ENCODE measurements around the gene CMC2. TPM values are rescaled to one million over a fixed set of nuclear protein-coding genes. Genes with fewer than 3 reads are reported as not detected.

The CMC2 gene
- total and polyA plus RNA-seq, 7 donors = 35.2 to 136 (median 54.6) TPM

DNA sequence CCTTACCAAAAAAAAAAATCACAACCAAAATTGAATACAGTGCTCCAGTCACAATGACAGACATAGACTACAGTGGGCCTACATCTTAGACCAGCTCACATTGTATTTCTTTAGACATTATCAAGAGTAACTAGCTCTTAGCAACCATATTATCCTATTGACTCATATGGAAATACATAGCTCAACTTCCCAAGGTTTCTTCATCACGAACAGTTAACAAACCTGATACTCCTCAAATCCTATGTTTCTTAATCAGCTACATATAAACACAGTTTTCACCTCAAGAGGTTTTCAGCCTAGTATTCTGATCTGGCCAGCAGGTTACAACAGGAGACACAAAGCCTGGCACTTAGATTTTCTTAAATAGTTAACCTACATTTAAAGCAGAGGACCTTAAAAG, 29.7 kb downstream of the CMC2 start:
- TF ChIP-seq, protein P1, sequence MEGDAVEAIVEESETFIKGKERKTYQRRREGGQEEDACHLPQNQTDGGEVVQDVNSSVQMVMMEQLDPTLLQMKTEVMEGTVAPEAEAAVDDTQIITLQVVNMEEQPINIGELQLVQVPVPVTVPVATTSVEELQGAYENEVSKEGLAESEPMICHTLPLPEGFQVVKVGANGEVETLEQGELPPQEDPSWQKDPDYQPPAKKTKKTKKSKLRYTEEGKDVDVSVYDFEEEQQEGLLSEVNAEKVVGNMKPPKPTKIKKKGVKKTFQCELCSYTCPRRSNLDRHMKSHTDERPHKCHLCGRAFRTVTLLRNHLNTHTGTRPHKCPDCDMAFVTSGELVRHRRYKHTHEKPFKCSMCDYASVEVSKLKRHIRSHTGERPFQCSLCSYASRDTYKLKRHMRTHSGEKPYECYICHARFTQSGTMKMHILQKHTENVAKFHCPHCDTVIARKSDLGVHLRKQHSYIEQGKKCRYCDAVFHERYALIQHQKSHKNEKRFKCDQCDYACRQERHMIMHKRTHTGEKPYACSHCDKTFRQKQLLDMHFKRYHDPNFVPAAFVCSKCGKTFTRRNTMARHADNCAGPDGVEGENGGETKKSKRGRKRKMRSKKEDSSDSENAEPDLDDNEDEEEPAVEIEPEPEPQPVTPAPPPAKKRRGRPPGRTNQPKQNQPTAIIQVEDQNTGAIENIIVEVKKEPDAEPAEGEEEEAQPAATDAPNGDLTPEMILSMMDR (IDR thresholded peaks at IDR 0.05) = no peak
- TF ChIP-seq POLR2A (IDR thresholded peaks at IDR 0.05) (no peak), EP300 (IDR thresholded peaks at IDR 0.05) (no peak), POLR2AphosphoS5 (IDR thresholded peaks at IDR 0.05) (no peak)
- WGBS, 2 donors = 92 to 95% methylated on average over 1 of the region's 1 CpG
- Histone ChIP-seq H3K27ac (no peak overlapping the region), H3K36me3 (peaks cover 0 to 45% (median 9%) of the 10 kb centered on the region in 4 donors), H3K9me3 (no peaks in the 10 kb centered on the region), H3K4me1 (peaks cover 0 to 6% (median 3%) of the 10 kb centered on the region in 4 donors), H3K27me3 (no peaks in the 10 kb centered on the region), H3K4me3 (no peak overlapping the region)
- no peak for DNase-seq
- intact Hi-C loops (cut with DNase I) = no loop called here

DNA sequence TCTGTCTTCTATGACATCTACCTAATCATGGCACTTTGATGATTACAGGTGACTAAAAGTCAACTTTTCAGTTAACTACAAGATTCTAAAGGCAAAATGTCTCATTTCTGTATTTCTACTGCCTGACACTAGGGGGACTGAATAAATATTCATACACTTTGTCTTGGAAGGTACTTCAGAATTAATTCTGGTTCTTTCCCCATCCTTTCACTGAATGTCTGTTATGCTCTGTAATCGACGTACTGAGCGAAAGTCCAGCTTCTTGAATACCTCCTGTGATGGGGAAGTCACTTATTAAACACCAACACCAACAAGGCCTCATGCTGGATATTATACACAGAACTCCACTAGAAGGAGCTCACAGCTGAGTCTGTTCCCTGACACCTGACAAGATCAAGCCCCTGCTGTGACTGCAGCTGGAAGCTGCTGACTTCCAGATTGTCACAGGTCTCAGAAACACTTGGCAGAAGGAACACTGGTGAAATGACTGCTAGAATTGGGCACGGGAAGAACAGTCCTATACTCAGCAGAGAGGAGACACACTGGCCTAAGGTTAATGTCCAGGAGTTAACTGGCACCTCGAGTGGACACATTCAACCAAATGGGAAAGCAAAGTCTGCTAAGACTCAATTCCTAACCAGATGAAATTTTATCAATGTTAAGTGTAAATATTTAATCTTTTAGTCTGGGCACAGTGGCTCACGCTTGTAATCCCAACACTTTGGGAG, 31.9 kb downstream of the CMC2 start:
- intact Hi-C loops (cut with DNase I) = no loop called here
- 92 to 94% methylated on average over 6 of the region's 6 CpGs for WGBS, 2 donors
- peaks cover 0 to 49% (median 6%) of the 10 kb centered on the region in 4 donors for H3K36me3 ChIP-seq

DNA sequence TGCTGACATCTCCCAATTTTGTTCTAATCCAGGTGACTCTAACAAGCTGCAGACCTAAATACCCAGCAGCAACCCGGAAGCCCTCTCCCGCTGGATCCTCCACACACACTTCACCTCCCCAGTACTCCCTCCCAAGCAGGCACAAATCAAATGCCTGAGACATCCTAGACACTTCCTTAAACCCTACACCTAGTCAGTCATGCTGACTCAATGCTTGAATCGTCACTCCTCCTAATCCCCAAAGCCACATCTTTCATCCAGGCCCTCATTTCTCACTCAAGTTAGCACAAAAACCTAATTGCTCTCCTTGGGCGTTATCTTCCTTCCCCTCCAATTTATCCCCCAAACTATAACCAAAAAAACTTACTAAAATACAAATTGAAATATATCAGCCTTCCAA, 32.7 kb downstream of the CMC2 start:
- no peak overlapping the region for H3K27ac ChIP-seq
- no peaks in the 10 kb centered on the region for H3K4me1 ChIP-seq
- H3K9me3 ChIP-seq = no peaks in the 10 kb centered on the region
- H3K27me3 ChIP-seq = no peaks in the 10 kb centered on the region
- DNase-seq = no peak
- WGBS, 2 donors = 71 to 73% methylated on average over 4 of the region's 4 CpGs
- peaks cover 0 to 51% (median 3%) of the 10 kb centered on the region in 4 donors for H3K36me3 ChIP-seq
- H3K4me3 ChIP-seq = no peak overlapping the region
- TF ChIP-seq, protein P1 (IDR thresholded peaks at IDR 0.05) = no peak
- TF ChIP-seq POLR2A (IDR thresholded peaks at IDR 0.05) (no peak), POLR2AphosphoS5 (IDR thresholded peaks at IDR 0.05) (no peak), EP300 (IDR thresholded peaks at IDR 0.05) (no peak)
- intact Hi-C loops (cut with DNase I) = no loop called here

More for the DNA sequence above, 31.9 kb downstream of the CMC2 start:
- no peak overlapping the region for H3K27ac ChIP-seq
- H3K4me3 ChIP-seq = no peak overlapping the region
- H3K9me3 ChIP-seq = no peaks in the 10 kb centered on the region
- TF ChIP-seq, protein P1 (IDR thresholded peaks at IDR 0.05) = no peak
- no peak for TF ChIP-seq POLR2A (IDR thresholded peaks at IDR 0.05)
- TF ChIP-seq POLR2AphosphoS5 (IDR thresholded peaks at IDR 0.05) = no peak
- no peak for TF ChIP-seq EP300 (IDR thresholded peaks at IDR 0.05)
- no peaks in the 10 kb centered on the region for H3K4me1 ChIP-seq
- H3K27me3 ChIP-seq = no peaks in the 10 kb centered on the region
- no peak for DNase-seq

DNA sequence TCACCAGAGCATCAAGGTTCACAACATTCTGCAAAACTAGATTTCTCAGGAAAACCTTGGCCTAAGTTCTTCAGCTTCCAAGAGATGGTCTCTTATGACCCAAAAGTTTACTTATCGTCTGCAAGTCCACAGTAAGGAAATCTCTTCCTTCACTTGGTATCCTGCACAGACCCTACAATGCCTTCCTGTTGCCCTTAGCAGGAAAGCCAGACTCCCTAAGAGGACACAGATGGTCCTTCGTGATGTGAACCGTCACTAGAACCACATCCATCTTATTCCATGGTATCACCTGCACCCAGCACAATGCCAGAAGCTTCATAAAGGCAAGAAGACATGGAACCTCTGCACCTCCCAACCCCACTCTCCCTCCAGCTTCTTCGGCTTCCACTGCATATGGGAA, 34.1 kb downstream of the CMC2 start:
- H3K36me3 ChIP-seq = peaks cover 0 to 40% (median 0%) of the 10 kb centered on the region in 4 donors
- no peaks in the 10 kb centered on the region for H3K27me3 ChIP-seq
- H3K4me1 ChIP-seq = no peaks in the 10 kb centered on the region
- DNase-seq = no peak
- H3K27ac ChIP-seq = no peak overlapping the region
- no peak overlapping the region for H3K4me3 ChIP-seq
- no peaks in the 10 kb centered on the region for H3K9me3 ChIP-seq
- TF ChIP-seq, protein P1 (IDR thresholded peaks at IDR 0.05) = no peak
- no peak for TF ChIP-seq POLR2AphosphoS5 (IDR thresholded peaks at IDR 0.05)
- TF ChIP-seq EP300 (IDR thresholded peaks at IDR 0.05) = no peak
- TF ChIP-seq POLR2A (IDR thresholded peaks at IDR 0.05) = no peak
- 84 to 93% methylated on average over 4 of the region's 4 CpGs for WGBS, 2 donors
- intact Hi-C loops (cut with DNase I) = no loop called here

All from sigmoid colon (tissue), 7 donors.